Lower leg skin (tissue), 4 donors: ENCODE measurements around the gene ZFYVE21. TPM values are rescaled to one million over a fixed set of nuclear protein-coding genes. Genes with fewer than 3 reads are reported as not detected.

Experiments
- DNase-seq, 2 donors: peaks; one replicate each; pipeline ENCODE4 v3.0.0-alpha.2; 2019; ENCODE audit warnings: low spot score in 2 of 2
- H3K4me3 ChIP-seq: fragments of 200-600 bp; sonication (generic); 2 replicates; pipeline ENCODE4 v1.5.1; 2017; ENCODE audit warnings: mild to moderate bottlenecking, low read depth; ENCODE audit not compliant: poor library complexity, severe bottlenecking
- CTCF ChIP-seq, 3 donors: fragments of 450-650 bp; IDR thresholded peaks; one replicate each; pipeline ENCODE4 v1.5.1; 2016; ENCODE audit warnings: antibody characterized with exemption in 3 of 3, mild to moderate bottlenecking in 3 of 3, moderate library complexity in 2 of 3
- POLR2A ChIP-seq, 2 donors: fragments of 450-650 bp; IDR thresholded peaks; one replicate each; pipeline ENCODE4 v1.6.1; 2016 to 2017; ENCODE audit warnings: antibody characterized with exemption in 2 of 2, mild to moderate bottlenecking in 1 of 2, moderate library complexity in 1 of 2
- WGBS, 2 donors: methylation state at CpG; one replicate each; pipeline ENCODE4 v1.1.5; 2018; 5-methylcytosine and 5-hydroxymethylcytosine counted together
- intact Hi-C: fragments of 100-400 bp; cut with DNase I; formaldehyde crosslinking; loops from one replicate; pipeline ENCODE4 v1.15.0; 2023; ENCODE audit warnings: low total_unique reads
- total RNA-seq, 4 donors: library from RNA; depleted of rRNA; stranded (reverse); fragments of >200 nt; gene quantifications; one replicate each; pipeline ENCODE4 v1.1.0, GENCODE V29; 2016

ZFYVE21 gene
- total RNA-seq, 4 donors from 2014 or later = 133 to 269 (median 154) TPM

GRCh38 chr14:103742499-103743255, 27.1 kb downstream of the ZFYVE21 start:
- 85 to 89% methylated on average over 14 of the region's 14 CpGs for WGBS, 2 donors
- H3K4me3 ChIP-seq = no peak overlapping the region
- intact Hi-C loops = no loop called here
- TF ChIP-seq CTCF (IDR thresholded peaks at IDR 0.05) = no peak
- no peak for TF ChIP-seq POLR2A (IDR thresholded peaks at IDR 0.05)
- peak in 1 of 2 donors; percentile 80 for DNase-seq

- H3K4me3 ChIP-seq = no peak overlapping the region
- WGBS, 2 donors = 85 to 86% methylated on average over 12 to 15 of the region's 15 CpGs
- no peak for TF ChIP-seq POLR2A (IDR thresholded peaks at IDR 0.05)
- TF ChIP-seq CTCF (IDR thresholded peaks at IDR 0.05) = no peak
- intact Hi-C loops = no loop called here
- DNase-seq = peak in 1 of 2 donors; percentile 82
Observed at GRCh38 chr14:103743691-103744090, 28.1 kb downstream of the ZFYVE21 start.

GRCh38 chr14:103744621-103745395, 29.2 kb downstream of the ZFYVE21 start:
- intact Hi-C loops = no loop called here
- no peak overlapping the region for H3K4me3 ChIP-seq
- WGBS, 2 donors = 82 to 86% methylated on average over 15 of the region's 15 CpGs
- DNase-seq = peak in 1 of 2 donors; percentile 77
- TF ChIP-seq CTCF (IDR thresholded peaks at IDR 0.05) (no peak), POLR2A (IDR thresholded peaks at IDR 0.05) (no peak)

GRCh38 chr14:103745424-103745823, 29.8 kb downstream of the ZFYVE21 start:
- TF ChIP-seq POLR2A (IDR thresholded peaks at IDR 0.05) = no peak
- no peak for TF ChIP-seq CTCF (IDR thresholded peaks at IDR 0.05)
- intact Hi-C loops = no loop called here
- no peak overlapping the region for H3K4me3 ChIP-seq
- 84 to 90% methylated on average over 5 of the region's 5 CpGs for WGBS, 2 donors
- DNase-seq = peak in 1 of 2 donors; percentile 45

GRCh38 chr14:103746701-103747100, 31.1 kb downstream of the ZFYVE21 start:
- TF ChIP-seq POLR2A (IDR thresholded peaks at IDR 0.05) = no peak
- no peak for TF ChIP-seq CTCF (IDR thresholded peaks at IDR 0.05)
- no peak overlapping the region for H3K4me3 ChIP-seq
- DNase-seq = peak in 1 of 2 donors; percentile 62
- intact Hi-C loops = no loop called here
- 79 to 89% methylated on average over 10 of the region's 10 CpGs for WGBS, 2 donors
